NCI-H345 (cell line): ENCODE measurements around the gene KLRC1.
"Not testable (repeated sequence)": the region's sequence is repeated elsewhere in the genome, so short reads cannot be mapped to it uniquely, and the experiment has no call there.

Source experiments
- DNase-seq: peaks from one replicate; lab custom pipeline; 2025; lab: John Stamatoyannopoulos, UW

Gene KLRC1

DNA sequence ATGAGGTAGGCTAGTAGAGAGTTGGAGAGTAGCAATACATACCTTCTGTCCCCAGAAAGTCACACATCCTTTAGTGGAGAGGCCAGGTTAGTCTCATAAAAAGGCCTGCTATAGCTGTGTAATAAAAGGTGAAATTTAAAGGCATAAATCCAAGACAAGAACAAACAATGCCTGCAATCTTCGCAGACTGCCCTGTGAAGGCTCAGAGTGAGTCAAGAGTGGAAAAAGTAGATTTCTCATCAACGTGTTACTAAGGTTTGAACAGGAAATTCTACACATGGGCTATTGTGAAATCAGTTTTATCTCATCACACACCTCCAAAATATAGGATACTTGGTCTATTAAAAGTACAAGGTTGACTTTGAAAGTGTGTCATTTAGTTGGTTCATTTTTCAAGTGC lies at the start of gene KLRC1:
KLRC1 (minus strand) TSS at position 222 of the 400 bp plus-strand sequence. CDS start 2,221 bp downstream, outside the sequence.
- no peak for DNase-seq

DNA sequence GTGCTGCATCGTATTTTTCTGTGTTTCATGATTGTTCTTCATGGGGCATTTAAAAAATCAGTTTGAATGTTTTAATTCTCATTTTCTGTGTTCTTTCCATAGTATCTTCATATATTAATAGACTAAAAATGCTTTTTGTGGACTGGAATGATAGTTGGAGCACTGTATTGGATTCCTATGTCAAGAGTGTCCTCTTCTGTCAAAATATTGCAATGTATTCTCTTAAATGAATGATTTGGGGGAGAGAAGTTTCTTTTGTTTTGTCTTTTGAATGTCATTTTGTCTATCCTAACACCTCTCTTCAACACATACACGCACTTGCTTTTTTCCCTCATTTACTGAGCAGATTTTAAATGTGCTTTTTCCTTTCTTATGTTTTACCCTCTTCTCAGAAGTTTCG lies 47.9 kb upstream of the KLRC1 start:
- DNase-seq = no peak

DNA sequence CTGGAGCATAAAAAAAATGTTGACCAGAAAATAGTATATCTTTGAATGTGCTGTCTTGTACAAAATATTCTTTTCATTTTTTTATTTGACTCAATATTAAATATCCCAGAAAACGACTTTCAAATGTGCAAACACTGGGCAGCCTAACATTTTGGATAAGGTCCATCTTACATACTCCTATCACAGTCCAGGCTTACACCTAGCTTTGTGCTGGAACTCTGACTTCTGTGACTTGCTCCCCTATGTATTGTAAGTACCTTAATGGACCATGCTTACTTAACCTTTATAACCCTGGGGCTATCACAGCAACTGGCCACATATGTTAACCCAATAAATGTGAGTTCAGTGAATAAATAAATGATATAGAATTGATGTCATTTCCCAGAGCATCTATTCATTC lies 44.9 kb upstream of the KLRC1 start:
- no peak for DNase-seq

DNA sequence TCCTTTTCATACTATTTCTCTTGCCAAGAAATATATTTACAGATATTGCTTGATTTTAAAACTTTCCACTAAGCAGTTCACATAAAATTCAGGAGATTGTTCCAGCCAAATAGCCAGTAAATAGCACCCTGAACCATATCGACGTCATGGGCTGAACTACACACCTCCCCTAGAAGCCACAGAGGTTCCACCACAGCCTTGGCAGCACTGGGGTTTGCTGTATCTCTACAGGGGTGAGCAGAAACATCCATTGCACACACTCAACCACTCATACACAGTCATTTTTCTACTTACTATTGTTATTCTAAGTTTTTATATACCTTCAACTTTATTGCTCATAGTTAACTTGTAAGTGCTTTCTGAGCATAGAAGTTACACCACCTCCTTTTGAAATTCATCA lies 44.4 kb upstream of the KLRC1 start:
- DNase-seq = no peak

DNA sequence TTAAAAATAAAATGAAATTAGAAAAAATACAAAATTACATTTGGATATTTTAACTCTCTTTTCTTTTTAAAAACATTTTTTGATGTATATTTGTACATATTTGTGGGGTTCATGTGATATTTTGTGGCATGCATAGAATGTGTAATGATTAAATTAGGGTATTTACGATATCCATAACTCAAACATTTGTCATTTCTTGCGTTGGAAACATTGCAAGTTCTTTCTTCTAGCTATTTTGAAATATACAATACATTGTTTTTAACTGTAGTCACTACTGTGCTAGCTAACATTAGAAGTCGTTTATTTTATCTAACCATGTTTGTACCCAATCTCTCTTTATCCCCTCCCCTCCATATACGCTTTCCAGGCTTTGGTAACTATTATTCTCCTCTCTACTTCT lies 38.6 kb upstream of the KLRC1 start:
- DNase-seq = no peak

DNA sequence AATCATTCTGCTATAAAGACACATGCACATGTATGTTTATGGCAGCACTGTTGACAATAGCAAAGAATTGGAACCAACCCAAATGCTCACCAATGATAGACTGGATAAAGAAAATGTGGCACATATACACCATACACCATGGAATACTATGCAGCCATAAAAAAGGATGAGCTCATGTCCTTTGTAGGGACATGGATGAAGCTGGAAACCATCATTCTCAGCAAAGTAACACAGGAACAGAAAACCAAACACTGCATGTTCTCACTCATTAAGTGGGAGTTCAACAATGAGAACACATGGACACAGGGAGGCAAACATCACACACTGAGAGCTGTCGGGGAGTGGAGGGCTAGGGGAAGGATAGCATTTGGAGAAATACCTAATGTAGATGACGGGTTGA lies 34.2 kb upstream of the KLRC1 start:
- DNase-seq = not testable (repeated sequence)

DNA sequence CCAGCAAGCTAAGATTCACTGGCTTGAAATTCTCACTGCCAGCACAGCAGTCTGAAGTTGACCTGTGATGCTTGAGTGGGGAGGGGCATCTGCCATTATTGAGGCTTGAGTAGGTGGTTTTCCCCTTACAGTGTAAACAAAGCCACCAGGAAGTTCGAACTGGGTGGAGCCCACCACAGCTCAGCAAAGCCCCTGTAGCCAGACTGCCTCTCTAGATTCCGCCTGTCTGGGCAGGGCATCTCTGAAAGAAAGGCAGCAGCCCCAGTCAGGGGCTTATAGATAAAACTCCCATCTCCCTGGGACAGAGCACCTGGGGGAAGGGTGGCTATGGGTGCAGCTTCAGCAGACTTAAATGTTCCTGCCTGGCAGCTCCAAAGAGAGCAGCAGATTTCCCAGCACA lies 28.7 kb upstream of the KLRC1 start:
- DNase-seq = not testable (repeated sequence)

DNA sequence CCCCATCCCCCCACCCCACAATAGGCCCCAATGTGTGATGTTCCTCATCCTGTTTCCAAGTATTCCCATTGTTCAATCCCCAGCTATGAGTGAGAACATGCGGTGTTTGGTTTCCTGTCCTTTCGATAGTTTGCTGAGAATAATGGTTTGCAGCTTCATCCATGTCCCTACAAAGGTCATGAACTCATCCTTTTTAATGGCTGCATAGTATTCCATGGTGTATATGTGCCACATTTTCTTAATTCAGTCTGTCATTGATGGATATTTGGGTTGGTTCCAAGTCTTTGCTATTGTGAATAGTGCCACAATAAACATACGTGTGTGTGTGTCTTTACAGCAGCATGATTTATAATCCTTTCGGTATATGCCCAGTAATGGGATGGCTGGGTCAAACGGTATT lies 19.6 kb upstream of the KLRC1 start:
- DNase-seq = not testable (repeated sequence)

DNA sequence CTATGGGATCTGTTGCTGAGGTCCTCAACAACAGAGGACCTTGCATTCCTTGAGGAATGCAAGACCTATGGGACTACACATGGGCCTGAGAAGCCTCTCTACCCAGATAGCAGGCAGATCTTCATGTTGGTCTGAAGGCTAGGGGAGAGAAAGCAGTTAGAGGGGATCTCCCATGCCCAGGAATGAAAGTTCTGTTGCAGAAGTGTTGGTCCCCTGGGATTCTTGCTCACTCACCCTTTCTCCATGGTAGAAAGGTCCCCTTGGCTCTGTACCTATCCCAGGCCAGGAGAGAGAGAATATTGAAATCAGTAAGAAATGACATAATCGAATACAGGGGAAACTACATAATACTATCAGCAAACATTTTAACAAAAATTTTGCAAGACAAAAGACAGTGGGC lies 16.5 kb upstream of the KLRC1 start:
- DNase-seq = no peak

DNA sequence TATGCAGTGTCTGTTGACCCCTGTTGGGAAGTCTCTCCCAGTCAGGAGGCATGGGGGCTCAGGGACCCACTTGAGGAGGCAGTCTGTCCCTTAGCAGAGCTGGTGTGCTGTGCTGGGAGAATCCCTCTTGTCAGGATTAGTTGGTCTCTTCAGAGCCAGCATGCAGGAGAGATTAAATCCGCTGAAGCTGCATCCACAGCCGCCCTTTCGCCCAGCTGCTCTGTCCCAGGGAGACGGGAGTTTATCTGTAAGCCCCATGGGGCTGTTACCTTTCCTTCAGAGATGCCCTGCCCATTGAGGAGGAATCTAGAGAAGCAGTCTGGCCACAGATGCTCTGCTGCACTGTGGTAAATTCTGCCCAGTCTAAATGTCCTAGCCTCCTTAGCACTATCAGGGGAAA lies 13.1 kb upstream of the KLRC1 start:
- no peak for DNase-seq

DNA sequence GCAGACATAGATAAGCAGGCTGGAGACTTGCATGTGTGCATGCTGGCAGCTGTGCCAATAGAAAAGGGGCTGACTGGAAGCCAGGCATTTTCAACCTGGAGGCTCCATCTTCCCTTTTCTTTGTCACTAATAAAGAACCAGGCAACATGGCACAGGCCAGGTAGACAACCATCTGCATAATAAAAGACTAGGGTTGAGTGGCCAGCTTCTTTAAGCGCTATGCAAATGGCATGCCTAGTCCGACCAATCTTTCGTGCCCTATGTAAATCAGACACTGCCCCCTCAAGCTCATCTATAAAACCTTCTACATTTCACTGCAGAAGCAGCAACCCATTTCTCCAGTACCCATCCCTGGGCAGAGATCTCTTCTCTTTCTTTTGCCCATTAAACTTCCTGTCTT lies 4.6 kb upstream of the KLRC1 start:
- DNase-seq = no peak

DNA sequence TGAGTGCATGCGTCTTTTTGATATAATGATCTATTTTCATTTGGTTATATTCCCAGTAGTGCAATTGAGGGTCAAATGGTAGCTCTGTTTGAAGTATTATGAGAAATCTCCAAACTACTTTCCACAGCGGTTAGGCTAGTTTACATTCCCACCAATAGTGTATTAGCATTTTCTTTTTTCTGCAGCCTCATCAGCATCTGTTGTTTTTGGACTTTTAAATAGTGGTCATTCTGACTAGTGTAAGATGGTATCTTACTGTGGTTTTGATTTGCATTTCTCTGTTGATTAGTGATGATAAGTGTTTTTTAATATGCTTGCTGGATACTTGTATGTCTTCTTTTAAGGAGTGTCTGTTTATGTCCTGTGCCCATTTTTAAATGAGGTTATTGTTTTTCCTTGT lies 3.7 kb upstream of the KLRC1 start:
- DNase-seq = no peak

DNA sequence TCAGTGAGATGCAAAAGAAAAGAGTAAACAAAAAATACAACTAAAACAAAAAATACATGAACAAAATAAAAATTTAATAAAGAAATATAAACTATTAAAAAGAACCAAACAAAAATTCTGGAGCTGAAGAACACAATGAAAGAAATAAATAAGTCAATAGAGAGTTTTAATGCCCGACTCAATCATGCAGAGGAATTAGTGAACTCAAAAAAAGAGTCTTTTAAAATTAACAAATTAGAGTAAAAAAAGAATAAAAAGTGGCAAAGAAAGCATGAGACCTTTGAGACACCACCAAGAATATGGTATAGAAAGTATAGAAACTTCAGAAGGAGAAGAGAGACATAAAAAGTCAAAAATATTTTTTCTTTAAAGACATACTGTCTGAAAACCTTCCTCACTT lies 2.6 kb upstream of the KLRC1 start:
- DNase-seq = no peak

DNA sequence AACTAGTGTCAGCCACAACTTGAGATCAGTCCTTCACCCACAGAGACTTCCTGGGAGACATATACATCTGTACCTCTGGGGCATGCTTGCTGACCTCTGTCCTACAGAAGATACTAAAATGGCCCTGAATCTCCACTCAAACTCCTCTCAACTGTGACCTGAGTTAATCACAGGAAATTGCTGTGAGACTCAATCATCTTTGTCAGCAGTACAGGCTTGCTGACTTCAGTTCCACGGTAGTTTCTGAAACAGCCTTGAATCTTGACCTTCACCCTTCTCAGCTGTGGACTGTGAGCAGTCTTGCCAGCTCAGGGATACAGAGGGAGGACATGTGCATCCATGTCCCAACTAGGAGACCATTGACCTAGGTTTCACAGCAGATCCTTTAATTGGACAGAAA lies 1.4 kb upstream of the KLRC1 start:
- no peak for DNase-seq

DNA sequence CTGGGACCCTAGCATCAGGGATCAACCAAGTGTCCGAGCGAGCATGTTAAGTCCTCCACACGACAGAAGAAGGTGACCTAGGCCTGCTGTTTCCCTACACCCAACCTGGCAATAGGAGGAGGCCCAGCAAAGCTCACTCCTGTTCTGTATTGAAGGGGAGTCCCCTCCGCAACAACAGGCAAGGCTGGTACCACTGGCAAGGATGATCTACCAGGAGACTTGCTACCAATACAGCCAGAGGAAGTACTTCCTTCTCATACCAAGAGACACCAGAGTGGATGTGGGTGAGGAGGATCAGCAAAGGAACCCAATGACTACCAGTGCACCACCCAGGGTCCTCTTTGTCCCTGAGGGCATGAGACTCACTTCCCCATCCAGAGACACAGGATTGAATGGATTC lies 4.9 kb downstream of the KLRC1 start:
- DNase-seq = no peak

DNA sequence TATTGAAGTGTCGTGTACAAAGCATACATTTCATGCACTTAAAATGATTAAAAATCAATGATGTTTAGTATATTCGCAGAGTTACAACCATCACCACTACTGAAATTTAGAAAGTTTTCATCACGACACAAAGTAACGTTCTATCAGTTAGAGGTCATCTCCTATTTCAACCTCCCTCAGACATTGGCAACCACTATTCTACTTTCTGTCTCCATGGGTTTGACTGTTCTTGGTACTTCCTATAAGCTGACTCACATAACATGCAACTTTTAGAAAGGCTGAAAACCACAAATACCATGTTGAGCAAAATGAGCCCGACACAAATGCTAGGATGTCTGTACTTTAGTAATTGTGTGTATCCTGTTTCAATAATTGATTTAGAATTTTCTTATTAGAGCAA lies 7.1 kb downstream of the KLRC1 start:
- not testable (repeated sequence) for DNase-seq

DNA sequence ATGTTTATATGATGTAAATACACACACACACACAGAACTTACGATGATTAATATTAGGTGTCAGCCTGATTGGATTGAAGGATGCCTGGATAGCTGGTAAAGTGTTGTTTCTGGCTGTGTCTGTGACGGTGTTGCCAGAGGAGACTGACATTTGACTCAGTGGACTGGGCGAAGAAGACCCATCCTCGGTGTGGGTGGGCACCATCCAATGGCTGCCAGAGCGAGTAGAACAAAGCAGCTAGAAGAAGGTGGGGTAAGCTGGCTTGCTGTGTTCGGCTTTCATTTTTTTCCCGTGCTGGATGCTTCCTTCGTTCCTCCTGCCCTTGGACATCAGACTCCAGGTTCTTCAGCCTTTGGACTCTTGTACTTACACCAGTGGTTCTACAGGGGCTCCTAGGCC lies 12.0 kb downstream of the KLRC1 start:
- DNase-seq = not testable (repeated sequence)

DNA sequence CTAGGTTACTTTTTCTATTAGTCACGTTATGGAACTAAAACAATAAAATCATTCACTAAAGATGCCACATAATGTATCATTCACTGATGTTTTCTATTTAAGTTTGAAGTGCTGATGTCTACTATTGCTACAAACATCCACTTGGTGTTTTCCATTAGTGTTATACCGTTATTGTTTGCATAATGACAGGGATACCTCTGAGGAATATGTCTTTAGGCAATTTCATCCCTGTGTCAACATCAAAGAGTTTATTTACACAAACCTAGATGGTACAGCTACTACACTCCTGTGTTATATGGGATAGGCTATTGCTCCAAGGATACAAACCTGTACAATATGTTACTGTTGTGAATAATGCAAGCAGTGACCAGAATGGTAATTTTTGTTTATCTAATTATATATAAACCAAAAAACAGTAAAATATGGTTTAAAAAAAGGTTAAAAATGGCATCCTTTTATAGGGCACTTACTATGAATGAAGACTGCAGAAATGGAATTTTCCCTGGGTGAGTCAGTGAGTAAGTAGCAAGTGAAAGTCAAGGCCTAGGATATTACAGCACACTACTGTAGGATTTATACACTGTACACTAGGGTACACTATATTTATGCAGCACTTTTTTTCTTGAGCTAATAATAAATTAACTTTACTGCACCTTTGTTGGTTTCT lies 13.4 kb downstream of the KLRC1 start:
- peak; percentile 63 for DNase-seq

DNA sequence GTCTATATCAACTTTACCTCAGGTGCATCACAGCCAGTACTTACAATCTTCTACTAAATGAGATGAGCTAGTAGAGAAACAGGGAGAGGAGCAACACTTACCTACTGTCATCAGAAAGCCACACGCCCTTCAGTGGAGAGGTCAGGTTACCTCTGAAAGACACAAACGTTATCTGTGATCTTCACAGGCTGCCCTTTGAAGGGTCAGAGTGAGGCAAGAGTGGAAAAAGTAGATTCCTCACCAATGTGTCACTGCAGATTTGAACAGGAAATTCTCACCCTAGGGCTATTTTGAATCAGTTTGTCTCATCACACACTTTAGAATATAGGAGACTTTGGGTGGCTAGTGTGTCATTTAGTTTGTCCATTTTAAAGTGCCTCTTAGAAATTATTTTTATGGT lies 15.6 kb downstream of the KLRC1 start:
- DNase-seq = not testable (repeated sequence)

DNA sequence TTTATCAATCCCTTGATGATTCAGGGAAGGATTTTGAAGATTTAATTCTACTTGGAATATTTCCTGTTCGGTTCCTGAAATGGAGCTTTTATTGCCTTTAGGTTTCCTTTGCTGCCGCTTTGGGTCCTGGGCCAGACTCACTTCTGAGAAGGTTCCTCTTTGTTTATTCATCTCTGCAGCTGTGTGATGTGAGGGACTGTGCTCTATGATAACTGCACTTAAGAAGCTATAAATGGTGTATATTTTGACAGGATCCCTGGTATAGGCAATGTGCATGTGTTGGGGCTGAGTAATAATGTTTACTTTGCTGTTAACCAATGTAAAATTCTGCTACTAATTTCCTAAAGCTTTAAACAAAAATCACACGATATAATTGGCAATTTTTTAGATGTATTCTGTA lies 17.4 kb downstream of the KLRC1 start, which contains the start of gene KLRC2:
KLRC2 (minus strand) TSS at position 195 of the 400 bp plus-strand sequence; CDS start at position 171, 24 bp downstream.
- DNase-seq = peak; percentile 5

DNA sequence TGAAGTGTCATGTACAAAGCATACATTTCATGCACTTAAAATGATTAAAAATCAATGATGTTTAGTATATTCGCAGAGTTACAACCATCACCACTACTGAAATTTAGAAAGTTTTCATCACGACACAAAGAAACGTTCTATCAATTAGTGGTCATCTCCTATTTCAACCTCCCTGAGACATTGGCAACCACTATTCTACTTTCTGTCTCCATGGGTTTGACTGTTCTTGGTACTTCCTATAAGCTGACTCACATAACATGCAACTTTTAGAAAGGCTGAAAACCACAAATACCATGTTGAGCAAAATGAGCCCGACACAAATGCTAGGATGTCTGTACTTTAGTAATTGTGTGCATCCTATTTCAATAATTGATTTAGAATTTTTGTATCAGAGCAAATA lies 22.6 kb downstream of the KLRC1 start:
- not testable (repeated sequence) for DNase-seq

DNA sequence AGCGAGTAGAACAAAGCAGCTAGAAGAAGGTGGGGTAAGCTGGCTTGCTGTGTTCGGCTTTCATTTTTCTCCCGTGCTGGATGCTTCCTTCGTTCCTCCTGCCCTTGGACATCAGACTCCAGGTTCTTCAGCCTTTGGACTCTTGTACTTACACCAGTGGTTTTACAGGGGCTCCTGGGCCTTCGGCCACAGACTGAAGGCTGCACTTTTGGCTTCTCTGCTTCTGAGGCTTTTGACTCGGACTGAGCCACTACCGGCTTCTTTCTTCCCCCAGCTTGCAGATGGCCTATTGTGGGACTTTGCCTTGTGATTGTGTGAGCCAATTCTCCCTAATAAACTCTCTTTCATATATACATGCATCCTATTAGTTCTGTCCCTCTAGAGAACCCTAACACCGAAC lies 27.2 kb downstream of the KLRC1 start:
- DNase-seq = not testable (repeated sequence)

DNA sequence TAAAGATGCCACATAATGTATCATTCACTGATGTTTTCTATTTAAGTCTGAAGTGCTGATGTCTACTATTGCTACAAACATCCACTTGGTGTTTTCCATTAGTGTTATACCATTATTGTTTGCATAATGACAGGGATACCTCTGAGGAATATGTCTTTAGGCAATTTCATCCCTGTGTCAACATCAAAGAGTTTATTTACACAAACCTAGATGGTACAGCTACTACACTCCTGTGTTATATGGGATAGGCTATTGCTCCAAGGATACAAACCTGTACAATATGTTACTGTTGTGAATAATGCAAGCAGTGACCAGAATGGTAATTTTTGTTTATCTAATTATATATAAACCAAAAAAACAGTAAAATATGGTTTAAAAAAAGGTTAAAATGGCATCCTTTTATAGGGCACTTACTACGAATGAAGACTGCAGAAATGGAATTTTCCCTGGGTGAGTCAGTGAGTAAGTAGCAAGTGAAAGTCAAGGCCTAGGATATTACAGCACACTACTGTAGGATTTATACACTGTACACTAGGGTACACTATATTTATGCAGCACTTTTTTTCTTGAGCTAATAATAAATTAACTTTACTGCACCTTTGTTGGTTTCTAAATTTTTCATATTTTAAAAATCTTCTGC lies 28.8 kb downstream of the KLRC1 start:
- not testable (repeated sequence) for DNase-seq

DNA sequence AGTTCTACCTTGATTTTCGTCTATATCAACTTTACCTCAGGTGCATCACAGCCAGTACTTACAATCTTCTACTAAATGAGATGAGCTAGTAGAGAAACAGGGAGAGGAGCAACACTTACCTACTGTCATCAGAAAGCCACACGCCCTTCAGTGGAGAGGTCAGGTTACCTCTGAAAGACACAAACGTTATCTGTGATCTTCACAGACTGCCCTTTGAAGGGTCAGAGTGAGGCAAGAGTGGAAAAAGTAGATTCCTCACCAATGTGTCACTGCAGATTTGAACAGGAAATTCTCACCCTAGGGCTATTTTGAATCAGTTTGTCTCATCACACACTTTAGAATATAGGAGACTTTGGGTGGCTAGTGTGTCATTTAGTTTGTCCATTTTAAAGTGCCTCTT lies 31.0 kb downstream of the KLRC1 start:
- not testable (repeated sequence) for DNase-seq
